ENCODE measurements around the gene SPSB2.
"Not testable (repeated sequence)": the region's sequence is repeated elsewhere in the genome, so short reads cannot be mapped to it uniquely, and the experiment has no call there.

The SPSB2 gene

GRCh38 chr12:6871052-6871957, 1.8 kb downstream of the SPSB2 start:
- DNase-seq (ENCODE audit: low spot score in 2 of 2): no peak
- peaks cover 8% of the 10 kb centered on the region for H3K36me3 Mint-ChIP-seq

GRCh38 chr12:6870304-6870703, 2.8 kb downstream of the SPSB2 start:
- not testable (repeated sequence) for H3K27me3 Mint-ChIP-seq; H3K9me3 Mint-ChIP-seq; ATAC-seq (ENCODE audit: low read depth); H3K27ac Mint-ChIP-seq; H3K4me3 Mint-ChIP-seq; H3K36me3 Mint-ChIP-seq; DNase-seq (ENCODE audit: low spot score in 2 of 2)
- peaks cover 46% of the 10 kb centered on the region for H3K4me1 Mint-ChIP-seq

More at GRCh38 chr12:6871052-6871957, 1.8 kb downstream of the SPSB2 start:
- Mint-ChIP-seq H3K4me1 (peaks cover 46% of the 10 kb centered on the region), H3K9me3 (no peaks in the 10 kb centered on the region), H3K27ac (no peak overlapping the region), H3K27me3 (no peaks in the 10 kb centered on the region), H3K4me3 (peak overlapping the region; percentile 89)
- no peak for ATAC-seq (ENCODE audit: low read depth)

DNA sequence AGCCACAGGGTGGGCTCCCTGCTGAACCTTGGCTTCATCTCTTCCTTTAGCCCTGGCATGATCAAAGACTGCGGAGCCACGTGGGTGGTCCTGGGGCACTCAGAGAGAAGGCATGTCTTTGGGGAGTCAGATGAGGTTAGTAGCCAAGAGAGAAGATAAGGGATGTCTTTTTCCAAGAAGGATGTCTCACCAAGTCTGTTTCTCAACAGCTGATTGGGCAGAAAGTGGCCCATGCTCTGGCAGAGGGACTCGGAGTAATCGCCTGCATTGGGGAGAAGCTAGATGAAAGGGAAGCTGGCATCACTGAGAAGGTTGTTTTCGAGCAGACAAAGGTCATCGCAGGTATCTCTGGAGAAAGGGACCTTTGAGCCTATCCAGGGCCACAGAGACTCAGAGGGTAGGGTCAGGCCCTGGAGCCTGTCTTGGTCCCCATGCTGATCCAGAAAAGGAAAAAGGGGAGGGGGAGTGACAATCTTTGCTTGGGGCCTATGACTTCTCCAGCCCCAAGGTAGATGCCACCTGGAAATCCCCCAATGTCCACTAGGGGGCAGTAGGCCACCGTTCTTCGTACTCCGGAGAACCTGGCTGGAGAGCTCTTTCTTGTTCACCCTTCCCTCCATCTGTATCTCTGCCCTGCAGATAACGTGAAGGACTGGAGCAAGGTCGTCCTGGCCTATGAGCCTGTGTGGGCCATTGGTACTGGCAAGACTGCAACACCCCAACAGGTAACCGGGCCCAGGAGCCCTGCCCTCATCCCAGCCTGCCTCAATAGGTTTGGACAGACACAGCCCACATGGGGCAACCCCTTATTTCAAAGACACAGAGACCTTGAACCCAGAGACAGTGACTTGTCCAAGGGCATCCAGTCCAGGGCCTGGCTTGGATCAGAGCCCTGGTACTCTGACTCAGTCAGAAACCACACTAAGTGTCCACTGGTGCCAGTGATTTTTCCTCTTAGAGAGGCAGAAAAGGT, 3.8 kb downstream of the SPSB2 start:
- Mint-ChIP-seq H3K4me1 (peaks cover 46% of the 10 kb centered on the region), H3K27me3 (no peaks in the 10 kb centered on the region), H3K36me3 (peaks cover 7% of the 10 kb centered on the region), H3K27ac (peak overlapping the region; percentile 72), H3K9me3 (no peaks in the 10 kb centered on the region), H3K4me3 (peak overlapping the region; percentile 88)
- DNase-seq (ENCODE audit: low spot score in 2 of 2) (peak; percentile 88 to 90), ATAC-seq (ENCODE audit: low read depth) (peak; percentile 19)

DNA sequence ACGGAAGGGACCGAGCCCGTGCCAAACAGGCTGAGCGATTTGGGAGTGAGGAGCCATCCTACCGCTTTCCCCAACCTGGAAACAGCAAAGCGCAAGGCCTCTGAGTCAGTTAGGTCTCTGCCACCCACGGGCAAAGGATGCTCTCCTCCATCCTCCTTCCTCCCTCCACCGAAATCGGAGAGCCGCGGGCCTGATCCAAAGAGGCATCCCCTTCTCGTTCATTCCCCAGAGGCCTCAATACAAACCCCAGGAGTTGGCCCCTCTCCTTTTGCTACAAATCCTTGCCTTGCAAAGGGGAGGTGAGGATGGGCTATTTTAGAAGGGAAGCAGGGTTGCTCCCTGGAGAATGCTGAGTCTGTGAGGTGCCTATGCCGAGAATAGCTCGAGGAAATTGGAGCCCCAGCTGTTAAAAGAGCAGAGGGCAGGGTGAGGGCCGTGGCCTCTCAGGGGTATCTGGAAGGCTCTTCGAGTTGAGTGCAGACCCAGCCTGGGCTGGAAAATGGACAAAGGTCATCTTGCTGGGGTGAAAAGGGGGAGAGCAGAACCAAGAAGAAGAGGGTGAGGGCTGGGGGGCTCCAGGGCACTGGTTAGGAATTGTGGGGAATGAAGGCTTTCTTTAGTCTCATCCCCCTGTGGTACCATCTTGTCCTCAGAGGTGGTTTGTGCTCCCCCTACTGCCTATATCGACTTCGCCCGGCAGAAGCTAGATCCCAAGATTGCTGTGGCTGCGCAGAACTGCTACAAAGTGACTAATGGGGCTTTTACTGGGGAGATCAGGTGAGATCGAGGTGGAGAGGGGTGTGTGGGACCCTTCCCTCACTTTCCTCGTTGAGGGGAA, 4.7 kb downstream of the SPSB2 start:
- no peak for DNase-seq (ENCODE audit: low spot score in 2 of 2)
- peaks cover 10% of the 10 kb centered on the region for H3K36me3 Mint-ChIP-seq

DNA sequence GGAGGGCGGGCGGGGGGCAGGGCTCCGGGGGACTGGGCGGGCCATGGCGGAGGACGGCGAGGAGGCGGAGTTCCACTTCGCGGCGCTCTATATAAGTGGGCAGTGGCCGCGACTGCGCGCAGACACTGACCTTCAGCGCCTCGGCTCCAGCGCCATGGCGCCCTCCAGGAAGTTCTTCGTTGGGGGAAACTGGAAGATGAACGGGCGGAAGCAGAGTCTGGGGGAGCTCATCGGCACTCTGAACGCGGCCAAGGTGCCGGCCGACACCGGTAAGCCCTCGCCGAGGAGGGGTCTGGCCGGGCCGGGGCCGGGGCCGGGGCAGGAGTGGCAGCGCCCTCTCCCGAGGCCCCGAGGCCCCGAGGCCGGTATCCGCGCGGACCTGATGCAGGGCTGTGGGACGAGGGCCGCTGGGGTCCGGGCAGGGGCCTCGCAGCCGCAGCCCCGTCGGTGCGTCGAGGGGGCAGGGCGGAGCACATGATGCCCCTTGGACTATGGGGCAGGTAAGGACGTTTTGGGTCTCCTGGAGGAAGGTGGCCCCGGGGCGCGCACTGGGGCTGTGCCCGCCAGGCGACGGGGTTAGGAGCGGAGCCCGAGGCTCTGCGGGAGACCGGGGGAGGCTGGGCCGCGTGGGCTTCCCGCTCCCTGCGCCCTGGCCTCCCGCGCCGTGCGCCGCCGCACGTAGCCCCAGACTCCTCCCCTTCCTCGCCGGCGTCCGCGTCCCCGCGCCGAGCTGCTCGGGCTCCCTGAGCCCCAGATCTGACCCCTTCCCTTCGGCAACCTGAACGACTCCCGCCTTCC, 5.5 kb downstream of the SPSB2 start, which contains the start of gene TPI1:
TPI1 (plus strand) TSS at position 119 of the 798 bp plus-strand sequence; CDS start at position 155, 36 bp downstream.
- Mint-ChIP-seq H3K4me1 (peaks cover 40% of the 10 kb centered on the region), H3K4me3 (peak within 1 kb of the TSS; percentile 92), H3K27me3 (no peaks in the 10 kb centered on the region), H3K36me3 (peaks cover 12% of the 10 kb centered on the region), H3K9me3 (no peaks in the 10 kb centered on the region), H3K27ac (peak within 1 kb of the TSS; percentile 72)
- DNase-seq (ENCODE audit: low spot score in 2 of 2) (peak; percentile 54 to 56), ATAC-seq (ENCODE audit: low read depth) (peak; percentile 72)

More for the DNA sequence above, 4.7 kb downstream of the SPSB2 start:
- Mint-ChIP-seq H3K4me1 (peaks cover 41% of the 10 kb centered on the region), H3K4me3 (peak overlapping the region; percentile 88), H3K27ac (peak overlapping the region; percentile 72), H3K27me3 (no peaks in the 10 kb centered on the region), H3K9me3 (no peaks in the 10 kb centered on the region)
- no peak for ATAC-seq (ENCODE audit: low read depth)

DNA sequence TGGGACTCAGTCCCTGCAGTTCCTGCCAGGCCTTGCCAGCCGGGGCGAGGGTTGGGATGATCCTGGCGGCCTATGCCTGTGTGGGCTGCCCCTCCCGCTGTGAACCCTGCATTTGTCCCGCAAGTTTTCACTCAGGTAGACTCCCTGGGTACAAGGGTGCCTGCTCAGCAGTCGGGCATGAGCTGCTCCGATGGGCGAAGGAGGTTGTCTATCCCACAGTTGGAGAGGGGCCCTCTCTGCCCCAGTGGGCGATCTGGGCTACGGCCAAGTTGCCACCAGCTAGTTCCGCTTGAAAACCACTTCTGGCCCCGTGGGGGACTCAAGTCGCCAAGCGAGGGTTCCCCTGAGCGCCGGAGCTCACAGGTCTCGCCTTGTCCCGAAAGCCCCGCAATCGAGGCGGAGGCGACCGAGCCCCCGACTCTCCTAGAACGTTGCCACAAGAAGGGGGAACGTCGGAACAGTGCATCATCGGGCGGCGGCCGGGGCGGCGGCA, 6.1 kb downstream of the SPSB2 start:
- Mint-ChIP-seq H3K4me3 (peak overlapping the region; percentile 92), H3K9me3 (no peaks in the 10 kb centered on the region), H3K36me3 (peaks cover 17% of the 10 kb centered on the region), H3K27me3 (no peaks in the 10 kb centered on the region), H3K27ac (peak overlapping the region; percentile 67), H3K4me1 (peaks cover 34% of the 10 kb centered on the region)
- DNase-seq (ENCODE audit: low spot score in 2 of 2): no peak
- ATAC-seq (ENCODE audit: low read depth): peak; percentile 8

GRCh38 chr12:6866163-6866919, 6.8 kb downstream of the SPSB2 start:
- Mint-ChIP-seq H3K27me3 (no peaks in the 10 kb centered on the region), H3K4me3 (peak overlapping the region; percentile 92), H3K27ac (peak overlapping the region; percentile 67), H3K9me3 (no peaks in the 10 kb centered on the region), H3K4me1 (peaks cover 28% of the 10 kb centered on the region), H3K36me3 (peaks cover 18% of the 10 kb centered on the region)
- no peak for DNase-seq (ENCODE audit: low spot score in 2 of 2)
- ATAC-seq (ENCODE audit: low read depth): no peak

DNA sequence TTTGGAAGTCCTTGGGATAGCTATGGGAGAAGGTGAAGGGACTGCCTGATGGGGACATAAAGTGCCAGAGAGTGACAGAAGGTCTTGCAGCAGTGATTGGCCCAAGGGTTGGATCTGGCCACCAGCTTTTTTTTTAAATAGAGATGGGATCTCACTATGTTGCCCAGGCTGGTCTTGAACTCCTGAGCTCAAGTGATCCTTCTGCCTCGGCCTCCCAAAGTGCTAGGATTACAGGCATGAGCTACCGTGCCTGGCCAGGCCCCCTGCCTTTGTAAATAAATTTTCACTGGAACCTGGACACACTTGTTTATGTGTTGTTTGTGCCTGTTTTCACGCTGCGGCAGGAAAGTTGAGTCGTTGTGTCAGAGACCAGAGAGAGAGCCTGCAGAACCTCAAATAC, 7.8 kb downstream of the SPSB2 start:
- DNase-seq (ENCODE audit: low spot score in 2 of 2); H3K27ac Mint-ChIP-seq; H3K9me3 Mint-ChIP-seq; H3K4me3 Mint-ChIP-seq; H3K27me3 Mint-ChIP-seq; ATAC-seq (ENCODE audit: low read depth): not testable (repeated sequence)
- peaks cover 23% of the 10 kb centered on the region for H3K4me1 Mint-ChIP-seq
- peaks cover 23% of the 10 kb centered on the region for H3K36me3 Mint-ChIP-seq

- H3K27ac Mint-ChIP-seq: no peak overlapping the region
- no peaks in the 10 kb centered on the region for H3K9me3 Mint-ChIP-seq
- DNase-seq (ENCODE audit: low spot score in 2 of 2) (no peak), ATAC-seq (ENCODE audit: low read depth) (no peak)
- H3K4me1 Mint-ChIP-seq: peaks cover 12% of the 10 kb centered on the region
- no peaks in the 10 kb centered on the region for H3K27me3 Mint-ChIP-seq
- peaks cover 20% of the 10 kb centered on the region for H3K36me3 Mint-ChIP-seq
- H3K4me3 Mint-ChIP-seq: no peak overlapping the region
Measured at GRCh38 chr12:6863586-6864321, 9.3 kb downstream of the SPSB2 start.

DNA sequence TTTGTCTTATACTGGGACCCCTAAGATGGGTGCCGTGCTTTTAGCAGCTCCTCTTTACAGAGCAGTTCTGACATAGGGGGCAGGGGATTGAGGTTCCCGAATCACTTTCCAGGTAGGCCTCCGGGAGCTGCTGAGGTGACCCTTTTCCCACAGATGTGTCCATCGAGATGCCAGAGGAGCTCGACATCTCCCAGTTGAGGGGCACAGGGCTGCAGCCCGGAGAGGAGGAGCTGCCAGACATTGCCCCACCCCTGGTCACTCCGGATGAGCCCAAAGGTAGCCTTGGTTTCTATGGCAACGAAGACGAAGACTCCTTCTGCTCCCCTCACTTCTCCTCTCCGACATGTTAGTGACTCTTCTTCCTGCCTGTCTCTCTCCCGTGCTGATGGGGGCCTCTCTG, 10.1 kb downstream of the SPSB2 start:
- no peaks in the 10 kb centered on the region for H3K27me3 Mint-ChIP-seq
- peaks cover 5% of the 10 kb centered on the region for H3K4me1 Mint-ChIP-seq
- no peak overlapping the region for H3K27ac Mint-ChIP-seq
- no peak for DNase-seq (ENCODE audit: low spot score in 2 of 2)
- H3K9me3 Mint-ChIP-seq: no peaks in the 10 kb centered on the region
- peaks cover 20% of the 10 kb centered on the region for H3K36me3 Mint-ChIP-seq
- no peak for ATAC-seq (ENCODE audit: low read depth)
- H3K4me3 Mint-ChIP-seq: no peak overlapping the region

DNA sequence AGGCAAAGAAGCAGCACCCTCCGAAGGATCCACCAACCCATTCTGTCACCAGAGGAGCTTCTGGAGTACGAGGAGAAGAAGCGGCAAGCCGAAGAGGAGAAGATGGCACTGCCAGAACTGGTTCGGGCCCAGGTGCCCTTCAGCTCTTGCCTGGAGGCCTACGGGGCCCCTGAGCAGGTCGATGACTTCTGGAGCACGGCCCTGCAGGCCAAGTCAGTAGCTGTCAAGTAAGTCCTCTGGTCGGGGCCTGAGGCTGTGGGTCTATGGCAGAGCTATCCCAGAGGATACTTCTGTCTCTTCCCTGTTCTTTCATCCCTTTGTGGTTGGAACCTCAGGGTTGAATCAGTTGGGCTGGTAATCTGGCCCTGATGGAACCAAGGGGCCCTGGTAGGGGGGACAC, 11.7 kb downstream of the SPSB2 start:
- DNase-seq (ENCODE audit: low spot score in 2 of 2) (no peak), ATAC-seq (ENCODE audit: low read depth) (no peak)
- H3K27ac Mint-ChIP-seq: no peak overlapping the region
- no peak overlapping the region for H3K4me3 Mint-ChIP-seq
- H3K36me3 Mint-ChIP-seq: peaks cover 28% of the 10 kb centered on the region
- H3K4me1 Mint-ChIP-seq: peaks cover 1% of the 10 kb centered on the region
- no peaks in the 10 kb centered on the region for H3K9me3 Mint-ChIP-seq
- H3K27me3 Mint-ChIP-seq: no peaks in the 10 kb centered on the region

All from memory B cell (primary cell).